ENCODE results near the gene TMEM116.

The TMEM116 gene

GRCh38 chr12:111932241-111932640 is 80.7 kb downstream of the TMEM116 start:
- no peak overlapping the region for H3K4me3 ChIP-seq (ENCODE audit: low read depth, low read length)
- TF ChIP-seq, protein P1, sequence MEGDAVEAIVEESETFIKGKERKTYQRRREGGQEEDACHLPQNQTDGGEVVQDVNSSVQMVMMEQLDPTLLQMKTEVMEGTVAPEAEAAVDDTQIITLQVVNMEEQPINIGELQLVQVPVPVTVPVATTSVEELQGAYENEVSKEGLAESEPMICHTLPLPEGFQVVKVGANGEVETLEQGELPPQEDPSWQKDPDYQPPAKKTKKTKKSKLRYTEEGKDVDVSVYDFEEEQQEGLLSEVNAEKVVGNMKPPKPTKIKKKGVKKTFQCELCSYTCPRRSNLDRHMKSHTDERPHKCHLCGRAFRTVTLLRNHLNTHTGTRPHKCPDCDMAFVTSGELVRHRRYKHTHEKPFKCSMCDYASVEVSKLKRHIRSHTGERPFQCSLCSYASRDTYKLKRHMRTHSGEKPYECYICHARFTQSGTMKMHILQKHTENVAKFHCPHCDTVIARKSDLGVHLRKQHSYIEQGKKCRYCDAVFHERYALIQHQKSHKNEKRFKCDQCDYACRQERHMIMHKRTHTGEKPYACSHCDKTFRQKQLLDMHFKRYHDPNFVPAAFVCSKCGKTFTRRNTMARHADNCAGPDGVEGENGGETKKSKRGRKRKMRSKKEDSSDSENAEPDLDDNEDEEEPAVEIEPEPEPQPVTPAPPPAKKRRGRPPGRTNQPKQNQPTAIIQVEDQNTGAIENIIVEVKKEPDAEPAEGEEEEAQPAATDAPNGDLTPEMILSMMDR (IDR thresholded peaks at IDR 0.05; ENCODE audit: low read depth, low read length, missing control alignments): no peak
- in situ Hi-C loops (cut with HindIII; ENCODE audit: low sequenced_read_pairs): no loop called here
- no peak for DNase-seq (ENCODE audit: low read depth)

GRCh38 chr12:111927346-111927745 is 85.6 kb downstream of the TMEM116 start:
- in situ Hi-C loops (cut with HindIII; ENCODE audit: low sequenced_read_pairs): no loop called here

GRCh38 chr12:111926631-111927030 is 86.3 kb downstream of the TMEM116 start:
- in situ Hi-C loops (cut with HindIII; ENCODE audit: low sequenced_read_pairs): no loop called here
- no peak overlapping the region for H3K4me3 ChIP-seq (ENCODE audit: low read depth, low read length)
- DNase-seq (ENCODE audit: low read depth): no peak
- TF ChIP-seq, protein P1 (IDR thresholded peaks at IDR 0.05; ENCODE audit: low read depth, low read length, missing control alignments): no peak

More at GRCh38 chr12:111927346-111927745, 85.6 kb downstream of the TMEM116 start:
- DNase-seq (ENCODE audit: low read depth): no peak
- no peak overlapping the region for H3K4me3 ChIP-seq (ENCODE audit: low read depth, low read length)
- TF ChIP-seq, protein P1 (IDR thresholded peaks at IDR 0.05; ENCODE audit: low read depth, low read length, missing control alignments): no peak

DNA sequence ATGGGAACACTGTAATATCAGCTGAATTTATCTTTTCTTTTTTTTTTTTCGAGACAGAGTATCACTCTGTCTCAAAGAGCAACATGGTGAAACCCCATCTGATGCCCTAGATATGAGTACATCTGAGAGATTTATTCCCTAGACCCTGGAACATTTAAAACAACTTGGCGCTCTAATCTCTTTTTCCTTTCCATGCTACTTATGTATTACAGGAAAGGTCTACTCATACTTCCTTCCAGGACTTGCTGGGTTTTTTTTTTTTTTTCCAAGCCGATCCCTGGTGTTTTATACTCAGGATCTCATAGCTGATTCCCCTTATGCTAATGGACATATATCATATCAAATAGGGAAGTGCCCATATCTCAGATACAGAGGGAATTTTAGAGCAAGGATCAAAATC is 87.8 kb downstream of the TMEM116 start:
- H3K4me3 ChIP-seq (ENCODE audit: low read depth, low read length): no peak overlapping the region
- no peak for DNase-seq (ENCODE audit: low read depth)
- TF ChIP-seq, protein P1 (IDR thresholded peaks at IDR 0.05; ENCODE audit: low read depth, low read length, missing control alignments): no peak
- in situ Hi-C loops (cut with HindIII; ENCODE audit: low sequenced_read_pairs): no loop called here

DNA sequence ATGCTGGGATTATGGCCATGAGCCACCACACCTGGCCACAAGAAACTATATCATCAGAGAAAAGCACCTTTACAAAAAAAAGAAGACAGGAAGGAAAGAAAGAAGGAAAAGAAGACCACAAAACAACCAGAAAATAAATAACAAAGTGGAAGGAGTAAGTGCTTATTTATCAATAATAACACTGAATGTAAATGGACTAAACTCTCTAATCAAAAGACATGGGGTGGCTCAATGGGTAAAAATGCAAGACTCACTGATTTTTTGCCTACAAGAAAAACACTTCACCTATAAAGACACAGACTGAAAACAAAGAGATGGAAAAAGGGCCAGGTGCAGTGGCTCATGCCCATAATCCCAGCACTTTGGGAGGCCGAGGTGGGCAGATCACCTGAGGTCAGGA is 105.2 kb downstream of the TMEM116 start:
- DNase-seq (ENCODE audit: low read depth): no peak
- in situ Hi-C loops (cut with HindIII; ENCODE audit: low sequenced_read_pairs): no loop called here
- TF ChIP-seq, protein P1 (IDR thresholded peaks at IDR 0.05; ENCODE audit: low read depth, low read length, missing control alignments): no peak
- no peak overlapping the region for H3K4me3 ChIP-seq (ENCODE audit: low read depth, low read length)

GRCh38 chr12:111905502-111905901 is 107.5 kb downstream of the TMEM116 start:
- no peak for DNase-seq (ENCODE audit: low read depth)
- TF ChIP-seq, protein P1 (IDR thresholded peaks at IDR 0.05; ENCODE audit: low read depth, low read length, missing control alignments): no peak
- no peak overlapping the region for H3K4me3 ChIP-seq (ENCODE audit: low read depth, low read length)

More at GRCh38 chr12:111905502-111905901, 107.5 kb downstream of the TMEM116 start:
- in situ Hi-C loops (cut with HindIII; ENCODE audit: low sequenced_read_pairs): no loop called here
